ENCODE measurements around the gene FSIP1. TPM values are rescaled to one million over a fixed set of nuclear protein-coding genes. Genes with fewer than 3 reads are reported as not detected.

Gene FSIP1
- total RNA-seq, 4 donors from 2014 or later, result 1.9 to 8.6 (median 5.6) TPM; not detected in 1

- Histone ChIP-seq H3K36me3 (no peaks in the 10 kb centered on the region), H3K27ac (no peak overlapping the region), H3K9me3 (no peaks in the 10 kb centered on the region), H3K4me1 (peaks cover 3 to 10% (median 5%) of the 10 kb centered on the region in 4 donors), H3K27me3 (no peaks in the 10 kb centered on the region), H3K4me3 (no peak overlapping the region)
- in situ Hi-C loops (cut with MboI; ENCODE audit: low pct_ligation_motif_present in 1 of 4, low pct_unique_long_range_greater_than_20kb in 1 of 4, low sequenced_read_pairs in 3 of 4) (no loop called here), intact Hi-C loops (cut with DNase I; ENCODE audit: low total_unique reads) (loop anchor here (2.0 kb wide), 1 partner anchor 51 kb away; no protein-coding TSS in a partner anchor)
- no peak for DNase-seq
- 90 to 92% methylated on average over 5 of the region's 5 CpGs for WGBS, 2 donors (ENCODE audit: low coverage in 1 of 2)
- TF ChIP-seq EP300 (IDR thresholded peaks at IDR 0.05; ENCODE audit: low read depth), result no peak
- TF ChIP-seq POLR2AphosphoS5 (IDR thresholded peaks at IDR 0.05), result no peak
- TF ChIP-seq CTCF (IDR thresholded peaks at IDR 0.05), result no peak
- no peak for TF ChIP-seq POLR2A (IDR thresholded peaks at IDR 0.05)
Measured at GRCh38 chr15:39697509-39697908, 85.1 kb downstream of the FSIP1 start.

- 83% methylated on average over 2 of the region's 2 CpGs for WGBS, 2 donors (ENCODE audit: low coverage in 1 of 2)
- intact Hi-C loops (cut with DNase I; ENCODE audit: low total_unique reads), result loop anchor here (2.0 kb wide), 1 partner anchor 49 kb away; no protein-coding TSS in a partner anchor
- Histone ChIP-seq H3K9me3 (no peaks in the 10 kb centered on the region), H3K27me3 (no peaks in the 10 kb centered on the region), H3K4me1 (peaks cover 3 to 12% (median 5%) of the 10 kb centered on the region in 4 donors), H3K4me3 (no peak overlapping the region), H3K36me3 (no peaks in the 10 kb centered on the region), H3K27ac (no peak overlapping the region)
- no peak for TF ChIP-seq EP300 (IDR thresholded peaks at IDR 0.05; ENCODE audit: low read depth)
- no peak for TF ChIP-seq POLR2A (IDR thresholded peaks at IDR 0.05)
- no peak for TF ChIP-seq POLR2AphosphoS5 (IDR thresholded peaks at IDR 0.05)
- DNase-seq, result no peak
- in situ Hi-C loops (cut with MboI; ENCODE audit: low pct_ligation_motif_present in 1 of 4, low pct_unique_long_range_greater_than_20kb in 1 of 4, low sequenced_read_pairs in 3 of 4), result no loop called here
Measured at GRCh38 chr15:39695793-39696192, 86.8 kb downstream of the FSIP1 start.

DNA sequence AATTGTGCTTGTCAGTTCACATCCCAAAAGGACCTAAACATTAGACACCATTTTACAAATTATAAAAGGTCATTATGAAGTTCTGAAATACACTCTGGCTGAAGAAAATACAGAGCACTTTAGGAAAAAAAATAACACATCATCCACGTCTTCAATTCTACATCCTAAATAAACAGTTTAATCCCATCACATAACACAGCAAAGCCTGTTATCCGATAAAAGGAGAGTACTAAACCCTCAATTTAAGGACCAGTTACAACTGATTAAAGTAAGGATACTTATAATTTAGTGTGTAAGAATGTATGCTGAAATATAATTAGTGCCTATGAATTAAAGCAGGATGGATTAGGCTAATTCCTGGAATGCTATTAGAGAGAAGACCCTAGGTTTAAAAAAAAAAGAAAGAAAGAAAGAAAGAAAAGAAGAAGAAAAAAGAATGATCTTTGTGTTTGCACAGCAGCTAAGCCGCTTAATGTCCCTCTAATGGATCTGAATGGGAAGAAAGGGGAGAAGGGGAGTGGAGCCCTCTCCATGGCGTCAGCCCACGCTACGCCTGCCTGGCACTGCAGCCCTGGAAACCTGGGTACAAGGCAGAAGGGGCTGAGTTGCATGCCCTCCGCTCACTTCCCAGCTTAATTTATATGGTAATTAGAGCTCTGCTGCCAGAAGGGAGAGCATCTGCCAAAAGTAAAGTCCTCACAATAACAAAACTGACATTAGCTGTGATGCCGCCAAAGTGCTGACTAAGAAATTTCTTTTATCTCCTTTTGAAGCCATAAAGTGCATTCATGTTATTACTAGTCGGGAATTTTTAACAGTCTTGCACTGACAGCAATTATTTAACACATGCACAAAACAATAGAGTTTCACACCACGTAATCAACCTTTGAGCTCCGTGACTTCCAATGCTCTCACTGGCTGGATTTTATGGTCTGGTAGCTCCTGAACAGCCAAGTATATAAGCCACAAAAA lies 90.0 kb downstream of the FSIP1 start:
- intact Hi-C loops (cut with DNase I; ENCODE audit: low total_unique reads) (no loop called here), in situ Hi-C loops (cut with MboI; ENCODE audit: low pct_ligation_motif_present in 1 of 4, low pct_unique_long_range_greater_than_20kb in 1 of 4, low sequenced_read_pairs in 3 of 4) (no loop called here)
- H3K27ac ChIP-seq, result no peak overlapping the region
- no peaks in the 10 kb centered on the region for H3K36me3 ChIP-seq
- H3K27me3 ChIP-seq, result no peaks in the 10 kb centered on the region
- peaks cover 3 to 12% (median 5%) of the 10 kb centered on the region in 4 donors for H3K4me1 ChIP-seq
- no peak overlapping the region for H3K4me3 ChIP-seq
- DNase-seq, result no peak
- H3K9me3 ChIP-seq, result no peaks in the 10 kb centered on the region
- TF ChIP-seq EP300 (IDR thresholded peaks at IDR 0.05; ENCODE audit: low read depth) (no peak), POLR2AphosphoS5 (IDR thresholded peaks at IDR 0.05) (no peak), CTCF (IDR thresholded peaks at IDR 0.05) (no peak), POLR2A (IDR thresholded peaks at IDR 0.05) (no peak)
- WGBS, 2 donors (ENCODE audit: low coverage in 1 of 2), result 25 to 32% methylated on average over 7 to 11 of the region's 11 CpGs

GRCh38 chr15:39690881-39691634 lies 91.6 kb downstream of the FSIP1 start:
- no peak overlapping the region for H3K27ac ChIP-seq
- in situ Hi-C loops (cut with MboI; ENCODE audit: low pct_ligation_motif_present in 1 of 4, low pct_unique_long_range_greater_than_20kb in 1 of 4, low sequenced_read_pairs in 3 of 4), result no loop called here

More at GRCh38 chr15:39690881-39691634, 91.6 kb downstream of the FSIP1 start:
- no peak for DNase-seq
- Histone ChIP-seq H3K4me3 (no peak overlapping the region), H3K27me3 (no peaks in the 10 kb centered on the region), H3K9me3 (no peaks in the 10 kb centered on the region), H3K4me1 (peaks cover 3 to 12% (median 5%) of the 10 kb centered on the region in 4 donors), H3K36me3 (no peaks in the 10 kb centered on the region)
- intact Hi-C loops (cut with DNase I; ENCODE audit: low total_unique reads), result no loop called here
- TF ChIP-seq EP300 (IDR thresholded peaks at IDR 0.05; ENCODE audit: low read depth) (no peak), POLR2A (IDR thresholded peaks at IDR 0.05) (no peak), POLR2AphosphoS5 (IDR thresholded peaks at IDR 0.05) (no peak), CTCF (IDR thresholded peaks at IDR 0.05) (no peak)
- WGBS, 2 donors (ENCODE audit: low coverage in 1 of 2), result 84 to 89% methylated on average over 5 to 6 of the region's 6 CpGs
